Naive thymus-derived CD8-positive, alpha-beta T cell (primary cell): Measurements from ENCODE around the gene MORC4. TPM values are rescaled to one million over a fixed set of nuclear protein-coding genes. Genes with fewer than 3 reads are reported as not detected.

Experiments
- ATAC-seq, 2 donors: fragments of 150-1000 bp; cut with Tn5 transposase in 1 of 2; sonication (Bioruptor Pico), chemical (Tn5 transposase) in 1 of 2; 1 replicate in 1 of 2; 2 replicates in 1 of 2; pipeline ENCODE4 v1.10.0; 2021; ENCODE audit warnings: mild to moderate bottlenecking in 2 of 2, moderate library complexity in 2 of 2
- POLR2A ChIA-PET: fragments of 350-600 bp; sonication (Branson Sonifier 250); formaldehyde crosslinking; loops from one replicate; lab custom pipeline; 2021; ENCODE audit warnings: antibody characterized with exemption; lab: Charles Lee
- DNase-seq, 10 donors: peaks; one replicate each; pipeline versions ENCODE4 v3.0.0 to v3.0.0-alpha.2; 2020 to 2022
- H3K27ac Mint-ChIP-seq, 10 donors: one replicate each; pipeline ENCODE4 v1.8.0; 2020 to 2022; ENCODE audit warnings: mild to moderate bottlenecking in 10 of 10, mixed read lengths in 10 of 10, moderate library complexity in 4 of 10, inconsistent platforms in 1 of 10
- H3K27me3 Mint-ChIP-seq, 5 donors: one replicate each; pipeline ENCODE4 v1.8.0; 2021 to 2022; ENCODE audit warnings: mixed read lengths in 5 of 5
- H3K36me3 Mint-ChIP-seq, 3 donors: one replicate each; pipeline ENCODE4 v1.8.0; 2020 to 2022; ENCODE audit warnings: mixed read lengths in 3 of 3, mild to moderate bottlenecking in 2 of 3, inconsistent platforms in 1 of 3
- H3K4me1 Mint-ChIP-seq, 4 donors: one replicate each; pipeline ENCODE4 v1.8.0; 2021 to 2022; ENCODE audit warnings: mixed read lengths in 4 of 4
- H3K4me3 Mint-ChIP-seq, 10 donors: one replicate each; pipeline ENCODE4 v1.8.0; 2020 to 2022; ENCODE audit warnings: mild to moderate bottlenecking in 10 of 10, mixed read lengths in 10 of 10, moderate library complexity in 6 of 10, inconsistent platforms in 1 of 10
- H3K9me3 Mint-ChIP-seq, 9 donors: one replicate each; pipeline ENCODE4 v1.8.0; 2020 to 2022; ENCODE audit warnings: mixed read lengths in 9 of 9, mild to moderate bottlenecking in 3 of 9, inconsistent platforms in 1 of 9, moderate library complexity in 1 of 9
- polyA plus RNA-seq, 3 donors: library from polyadenylated mRNA; unstranded; fragments of 300-500 nt; fragmentation: Illumina TruSeq; gene quantifications; one replicate each; pipeline ENCODE4 v1.2.3, GENCODE V29; 2021
- total RNA-seq, 8 experiments: library from RNA in 2 of 8; stranded (reverse) in 2 of 8; gene quantifications; one replicate each; pipeline ENCODE4 v1.2.3 and lab custom pipeline; 2021 to 2026

Gene MORC4
- 10 to 100 TPM in 1 of 2 experiments, 1 to 10 TPM in 1; 9.5 to 10.6 TPM for total RNA-seq
- 1 to 10 TPM; 2.6 to 4.2 (median 2.6) TPM for polyA plus RNA-seq
- total RNA-seq (lab: John Stamatoyannopoulos, UW), result 12.8 to 23.6 (median 15.9) reads per million in 6 experiments

DNA sequence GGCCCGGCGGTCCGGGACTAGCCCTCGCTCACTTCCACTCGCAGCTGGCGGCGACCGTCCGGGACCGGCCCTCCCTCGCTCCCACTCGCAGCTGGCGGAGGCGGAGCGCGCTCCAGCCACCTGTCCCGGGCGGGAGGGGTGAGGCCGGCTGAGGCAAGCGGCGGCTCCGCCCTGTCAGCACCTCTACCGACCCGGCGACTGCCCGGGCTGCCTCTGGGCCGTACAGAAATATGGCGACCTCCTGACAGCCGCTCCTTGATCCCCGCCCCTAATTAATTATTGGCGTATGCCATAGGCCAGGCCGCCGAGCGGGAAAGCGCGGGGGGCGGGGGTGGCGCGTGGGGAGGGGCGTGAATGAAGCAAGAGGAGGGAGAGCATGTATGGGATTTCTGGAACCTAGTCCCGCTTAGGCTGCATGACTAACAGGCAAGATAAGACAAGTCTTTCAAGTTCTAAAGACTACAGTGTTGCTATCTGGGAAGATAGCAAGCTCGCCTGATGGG lies at the start of gene MORC4:
TSS of gene MORC4 (minus strand) at position 200 of the 503 bp plus-strand sequence. CDS start 243 bp downstream, outside the sequence.
- H3K9me3 Mint-ChIP-seq, result no peaks in the 10 kb centered on the region

DNA sequence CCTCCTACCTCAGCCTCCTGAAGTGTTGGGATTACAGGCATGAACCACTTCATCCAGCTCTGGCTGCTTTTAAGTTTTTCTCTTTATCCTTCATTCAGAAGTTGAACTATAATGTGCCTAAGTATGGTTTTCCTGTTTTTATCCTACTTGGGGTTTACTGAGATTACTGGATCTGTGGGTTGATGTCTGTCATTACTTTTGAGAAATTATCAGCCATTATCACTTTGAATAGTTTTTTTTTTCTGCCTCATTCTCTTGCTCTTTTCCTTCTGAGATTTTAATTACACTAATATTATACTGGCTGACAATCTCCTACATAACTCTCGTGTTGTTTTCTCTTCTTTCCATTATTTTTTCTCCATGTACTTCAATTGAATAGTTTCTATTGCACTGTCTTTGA lies 47.6 kb upstream of the MORC4 start:
- no peaks in the 10 kb centered on the region for H3K36me3 Mint-ChIP-seq
- no peak overlapping the region for H3K27ac Mint-ChIP-seq
- no peak for ATAC-seq
- no peak overlapping the region for H3K4me3 Mint-ChIP-seq
- POLR2A ChIA-PET, result no interaction called here
- DNase-seq, result no peak
- no peaks in the 10 kb centered on the region for H3K4me1 Mint-ChIP-seq
- H3K9me3 Mint-ChIP-seq, result peaks cover 0 to 7% (median 0%) of the 10 kb centered on the region in 9 donors
- H3K27me3 Mint-ChIP-seq, result peaks cover 3 to 10% (median 4%) of the 10 kb centered on the region in 5 donors

More for the DNA sequence above, at the start of gene MORC4:
- Mint-ChIP-seq H3K4me3 (peak within 1 kb of the TSS; percentile 72 to 94 (median 88)), H3K27ac (peak within 1 kb of the TSS; percentile 44 to 89 (median 80)), H3K36me3 (no peaks in the 10 kb centered on the region), H3K27me3 (peaks cover 0 to 2% (median 0%) of the 10 kb centered on the region in 5 donors), H3K4me1 (peaks cover 7 to 13% (median 8%) of the 10 kb centered on the region in 4 donors)
- DNase-seq (peak; percentile 9 to 76 (median 34)), ATAC-seq (peak; percentile 70 to 85)
- POLR2A ChIA-PET, result interaction anchor here (1.8 kb wide), 1 partner anchor 629 kb away, joined by 6 read pairs; the partner anchor contains the start of gene PRPS1

DNA sequence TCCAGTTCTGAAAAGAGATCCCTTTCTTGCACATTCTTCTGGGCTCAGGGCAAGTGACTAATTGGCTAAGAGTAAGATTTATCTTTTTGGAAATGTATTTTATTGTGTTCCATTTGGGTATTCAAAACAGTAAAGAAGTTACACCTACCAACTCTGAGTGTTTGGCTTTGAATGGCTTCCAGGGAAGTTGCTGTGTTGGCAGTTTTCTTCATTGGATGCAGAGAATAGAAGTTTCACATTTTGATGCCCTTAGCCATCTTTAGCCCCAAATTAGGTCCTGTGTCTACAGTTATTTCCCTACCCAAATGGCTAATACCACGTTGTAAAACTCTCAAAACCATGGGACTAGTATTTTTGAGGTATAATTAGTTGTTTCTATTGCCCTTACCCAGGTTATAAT lies 29.7 kb upstream of the MORC4 start:
- Mint-ChIP-seq H3K27me3 (peaks cover 2 to 9% (median 4%) of the 10 kb centered on the region in 5 donors), H3K27ac (no peak overlapping the region), H3K9me3 (peaks cover 0 to under 1% (median 0%) of the 10 kb centered on the region in 9 donors), H3K4me1 (no peaks in the 10 kb centered on the region), H3K4me3 (no peak overlapping the region), H3K36me3 (peaks cover 0 to 1% (median 0%) of the 10 kb centered on the region in 3 donors)
- ATAC-seq (no peak), DNase-seq (no peak)
- POLR2A ChIA-PET, result no interaction called here

DNA sequence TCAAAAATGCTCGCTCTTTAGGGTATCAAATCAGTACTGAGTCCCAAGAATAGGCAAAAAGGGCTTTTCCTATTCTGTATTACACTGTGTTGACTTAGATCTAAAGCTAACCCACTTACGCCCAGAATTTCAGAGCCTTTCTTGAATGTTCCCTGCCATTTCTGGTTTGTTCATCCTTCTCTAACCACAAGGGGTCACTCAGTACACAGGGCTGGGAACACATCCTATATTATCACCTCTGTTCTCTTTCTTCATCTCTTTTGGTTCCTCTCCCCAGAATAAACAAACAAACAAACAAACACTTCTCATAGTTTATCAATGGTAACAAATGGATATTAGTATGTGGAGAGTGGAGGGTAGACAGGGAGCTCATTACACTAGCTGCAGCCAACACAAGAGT lies 25.5 kb upstream of the MORC4 start:
- no peaks in the 10 kb centered on the region for H3K36me3 Mint-ChIP-seq
- no peak overlapping the region for H3K27ac Mint-ChIP-seq
- H3K9me3 Mint-ChIP-seq, result no peaks in the 10 kb centered on the region
- ATAC-seq, result no peak
- H3K4me1 Mint-ChIP-seq, result no peaks in the 10 kb centered on the region
- peaks cover 0 to 5% (median 2%) of the 10 kb centered on the region in 5 donors for H3K27me3 Mint-ChIP-seq
- H3K4me3 Mint-ChIP-seq, result no peak overlapping the region
- peak in 3 of 10 donors; percentile 1 to 4 (median 4) for DNase-seq
- POLR2A ChIA-PET, result no interaction called here

DNA sequence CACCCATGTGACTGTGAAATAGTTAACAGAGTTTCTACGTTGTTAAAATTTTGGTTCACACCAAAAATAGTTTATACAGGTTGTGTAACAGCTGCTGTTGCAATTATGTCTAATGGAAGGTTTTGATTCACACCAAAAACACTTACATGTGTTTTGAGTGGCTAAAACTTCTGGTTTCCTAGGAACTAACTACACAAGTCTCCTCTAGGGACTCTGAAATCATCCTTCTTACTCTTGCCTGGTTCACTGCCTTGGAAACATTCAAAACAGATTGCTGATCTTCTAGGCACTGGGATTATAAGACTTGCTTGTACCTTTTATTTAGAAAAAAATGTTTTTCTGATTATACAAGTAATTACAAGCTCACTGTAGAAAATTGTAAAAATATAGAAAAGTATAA lies 14.9 kb upstream of the MORC4 start:
- Mint-ChIP-seq H3K36me3 (no peaks in the 10 kb centered on the region), H3K9me3 (no peaks in the 10 kb centered on the region), H3K4me1 (no peaks in the 10 kb centered on the region), H3K27me3 (no peaks in the 10 kb centered on the region), H3K4me3 (no peak overlapping the region), H3K27ac (no peak overlapping the region)
- no peak for DNase-seq
- POLR2A ChIA-PET, result no interaction called here
- no peak for ATAC-seq

DNA sequence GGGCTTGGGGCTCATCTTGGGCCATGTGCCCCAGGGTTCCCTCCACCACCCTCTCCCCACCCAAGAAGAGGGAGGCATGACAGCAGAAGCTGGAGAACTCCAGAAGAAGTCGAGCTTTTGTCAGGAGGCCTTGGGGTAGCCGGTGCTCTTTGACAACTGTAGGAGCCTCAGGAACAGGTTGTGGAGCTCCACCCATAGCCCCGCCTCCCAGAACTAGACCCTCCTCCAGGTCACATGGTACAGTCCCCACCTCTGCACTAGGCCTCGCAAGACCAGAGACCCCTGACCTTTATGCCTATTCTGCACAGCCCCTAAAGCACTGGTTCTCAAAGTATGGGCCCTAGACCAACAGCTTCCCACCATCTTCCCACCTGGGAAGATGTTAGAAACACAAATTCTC lies 8.0 kb upstream of the MORC4 start:
- no peak for ATAC-seq
- Mint-ChIP-seq H3K27me3 (peaks cover 0 to 2% (median 0%) of the 10 kb centered on the region in 5 donors), H3K9me3 (no peaks in the 10 kb centered on the region), H3K27ac (no peak overlapping the region), H3K4me3 (no peak overlapping the region), H3K4me1 (no peaks in the 10 kb centered on the region), H3K36me3 (no peaks in the 10 kb centered on the region)
- DNase-seq, result no peak
- POLR2A ChIA-PET, result no interaction called here

DNA sequence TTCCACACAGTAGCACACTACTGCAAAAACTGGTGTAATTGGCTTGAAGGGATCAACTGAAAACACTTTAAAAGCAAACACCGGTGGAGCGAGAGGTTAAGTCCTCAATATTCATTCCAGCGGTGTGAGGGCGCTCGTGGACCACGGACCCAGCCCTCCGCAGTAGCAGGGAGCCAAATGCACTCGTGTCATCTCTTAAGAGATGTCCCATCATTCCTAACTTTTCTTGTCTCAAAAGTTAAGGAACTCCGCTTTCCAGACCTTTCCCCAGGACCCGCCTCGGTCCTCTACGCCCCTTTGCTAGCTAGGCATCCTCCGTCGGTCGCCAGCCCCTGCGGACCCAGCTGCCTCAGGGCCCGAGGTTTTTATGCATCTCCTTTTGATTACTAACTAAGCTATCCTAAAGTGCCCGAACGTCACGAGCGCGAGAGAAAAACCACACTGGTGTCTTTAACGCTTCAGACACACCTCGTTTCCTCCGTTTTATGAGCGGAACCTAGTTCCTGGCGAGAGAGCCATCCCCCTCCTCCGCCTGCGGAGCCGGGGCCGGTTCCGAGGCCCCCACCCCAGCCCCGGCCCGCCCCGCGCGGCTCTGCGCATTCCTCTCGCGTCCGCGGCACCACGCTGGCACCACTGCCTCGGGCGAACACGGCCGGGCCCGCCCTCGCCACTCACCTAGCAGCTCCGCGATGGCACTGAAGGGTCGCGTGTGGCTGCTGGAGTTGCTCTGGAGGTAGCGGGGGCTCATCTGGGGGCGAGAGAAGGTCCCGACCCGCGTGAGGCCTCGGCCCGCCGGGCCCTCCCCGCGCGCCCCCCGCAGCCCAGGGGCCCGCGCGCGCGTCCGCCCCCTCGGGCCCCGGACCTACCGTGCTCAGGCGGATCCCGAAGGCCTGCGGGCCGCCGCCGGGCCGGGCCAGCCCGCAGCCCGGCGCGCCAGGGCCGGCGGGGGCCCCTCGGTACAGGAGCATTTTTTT lies 723 bp downstream of the MORC4 start:
- POLR2A ChIA-PET, result interaction anchor here (0.8 to 1.8 kb wide), 3 partner anchors 629 to 783 kb away, joined by 3 to 6 read pairs (median 3); partner anchors contain the start of genes NCBP2L and PRPS1
- Mint-ChIP-seq H3K27ac (peak overlapping the region; percentile 44 to 89 (median 80)), H3K9me3 (no peaks in the 10 kb centered on the region), H3K4me1 (peaks cover 7 to 13% (median 8%) of the 10 kb centered on the region in 4 donors), H3K4me3 (peak overlapping the region; percentile 72 to 94 (median 88)), H3K36me3 (no peaks in the 10 kb centered on the region), H3K27me3 (peaks cover 0 to 2% (median 0%) of the 10 kb centered on the region in 5 donors)
- ATAC-seq (peak; percentile 66 to 76), DNase-seq (peak; percentile 5 to 69 (median 38))

DNA sequence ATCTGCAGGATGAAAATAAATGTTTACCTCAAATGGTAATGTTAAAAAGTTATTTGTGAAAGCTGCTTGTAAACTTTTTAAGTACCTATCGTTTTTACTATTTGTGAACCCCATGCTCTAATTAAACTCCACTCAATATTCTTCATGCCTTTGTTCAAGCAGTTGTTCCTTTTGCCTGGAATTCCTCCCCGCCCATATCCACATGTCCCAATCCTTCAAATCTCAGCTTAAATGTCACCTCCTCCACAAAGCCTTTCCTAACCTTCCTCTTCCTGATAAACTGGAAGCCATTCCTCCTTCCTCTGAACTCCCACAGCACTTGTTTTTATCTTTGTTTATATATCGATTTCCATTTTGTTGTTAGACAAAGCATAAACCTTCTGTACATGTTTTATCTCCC lies 2.4 kb downstream of the MORC4 start:
- ATAC-seq (no peak), DNase-seq (no peak)
- Mint-ChIP-seq H3K4me3 (no peak overlapping the region), H3K4me1 (peaks cover 7 to 13% (median 8%) of the 10 kb centered on the region in 4 donors), H3K27ac (peak overlapping the region in 1 of 10 donors; percentile 74), H3K36me3 (peaks cover 0 to 3% (median 2%) of the 10 kb centered on the region in 3 donors), H3K27me3 (no peaks in the 10 kb centered on the region), H3K9me3 (no peaks in the 10 kb centered on the region)
- POLR2A ChIA-PET, result no interaction called here

DNA sequence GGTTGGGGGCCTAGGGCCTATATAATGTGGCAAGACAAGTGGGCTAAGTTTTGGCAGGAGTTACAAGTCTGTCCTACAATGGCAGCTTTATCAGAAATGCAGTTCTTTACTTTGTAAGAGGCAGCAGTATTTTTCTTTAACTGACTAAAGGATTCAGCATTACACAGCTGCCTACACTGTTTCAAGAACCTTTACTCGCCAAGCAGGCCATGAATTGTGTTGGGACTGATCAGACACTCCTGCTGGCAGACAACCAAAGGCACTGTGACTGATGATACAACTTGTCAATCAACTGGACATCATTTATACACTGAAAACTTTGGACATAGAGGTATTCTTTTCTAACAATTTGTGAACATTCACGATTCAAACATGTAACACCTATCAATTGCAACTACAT lies 4.3 kb downstream of the MORC4 start:
- H3K9me3 Mint-ChIP-seq, result no peaks in the 10 kb centered on the region
- peaks cover 7 to 13% (median 8%) of the 10 kb centered on the region in 4 donors for H3K4me1 Mint-ChIP-seq
- no peak overlapping the region for H3K27ac Mint-ChIP-seq
- POLR2A ChIA-PET, result interaction anchor here (0.7 kb wide), 1 partner anchor 584 kb away, joined by 3 read pairs; no protein-coding TSS in a partner anchor
- H3K36me3 Mint-ChIP-seq, result peaks cover 3 to 11% (median 6%) of the 10 kb centered on the region in 3 donors
- H3K4me3 Mint-ChIP-seq, result no peak overlapping the region
- DNase-seq (no peak), ATAC-seq (no peak)
- H3K27me3 Mint-ChIP-seq, result no peaks in the 10 kb centered on the region

DNA sequence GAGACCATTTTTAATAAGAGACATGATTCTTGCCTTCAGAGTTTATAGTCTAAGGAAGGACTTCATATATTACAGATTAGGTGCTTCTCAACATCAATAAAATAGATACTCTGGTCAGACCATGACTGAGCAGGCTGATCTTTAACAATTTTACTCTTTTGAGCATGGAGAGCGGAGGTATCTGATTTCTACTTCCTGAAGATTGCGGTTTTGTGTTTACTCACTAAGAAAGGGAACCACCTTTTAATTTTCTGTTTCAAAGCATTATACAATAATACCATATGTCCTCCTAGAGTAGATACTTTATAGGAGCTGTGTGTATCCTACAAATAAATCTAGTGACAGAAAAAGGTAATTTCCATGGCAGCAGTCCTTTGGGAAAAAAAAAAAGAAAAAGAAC lies 12.5 kb downstream of the MORC4 start:
- Mint-ChIP-seq H3K4me1 (peaks cover 0 to 16% (median 7%) of the 10 kb centered on the region in 4 donors), H3K36me3 (peaks cover 3 to 8% (median 4%) of the 10 kb centered on the region in 3 donors), H3K27me3 (no peaks in the 10 kb centered on the region), H3K4me3 (peak overlapping the region in 4 of 10 donors; percentile 14 to 47 (median 35)), H3K27ac (peak overlapping the region in 1 of 10 donors; percentile 63), H3K9me3 (no peaks in the 10 kb centered on the region)
- POLR2A ChIA-PET, result no interaction called here
- no peak for DNase-seq
- ATAC-seq, result peak; percentile 36 to 41

DNA sequence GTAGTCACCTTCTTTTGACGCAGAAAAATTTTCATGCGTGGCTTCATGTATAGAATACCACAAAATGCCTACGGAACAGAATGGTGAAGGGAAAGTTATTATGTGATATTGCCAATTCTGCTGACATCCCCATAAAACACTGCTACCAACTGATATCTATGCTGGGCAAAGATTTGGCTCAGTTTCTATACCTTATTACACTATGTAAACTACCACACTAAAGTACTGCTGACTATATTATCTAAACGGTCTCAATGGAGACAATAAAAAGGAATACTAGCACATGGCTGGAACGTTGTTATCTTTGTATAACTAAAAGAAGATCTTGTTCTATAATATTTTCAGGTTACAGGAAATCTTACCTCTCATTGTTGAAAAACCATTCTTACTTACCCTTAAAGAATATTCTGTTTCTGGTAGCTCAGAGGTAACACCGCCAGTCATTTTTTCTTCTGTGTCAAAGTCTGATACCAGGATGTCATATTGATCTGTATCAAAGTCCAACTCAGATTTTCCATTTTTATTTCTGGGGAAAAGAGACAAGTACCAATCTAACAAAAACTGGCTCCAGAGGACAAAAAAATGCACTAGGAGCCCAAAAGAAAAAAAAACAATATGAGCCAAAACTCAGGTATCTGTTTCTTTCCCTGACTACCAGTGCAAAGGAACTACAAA lies 18.9 kb downstream of the MORC4 start:
- no peak overlapping the region for H3K4me3 Mint-ChIP-seq
- POLR2A ChIA-PET, result no interaction called here
- H3K36me3 Mint-ChIP-seq, result peaks cover 0 to 25% (median 0%) of the 10 kb centered on the region in 3 donors
- ATAC-seq (no peak), DNase-seq (no peak)
- H3K4me1 Mint-ChIP-seq, result no peaks in the 10 kb centered on the region
- no peak overlapping the region for H3K27ac Mint-ChIP-seq
- no peaks in the 10 kb centered on the region for H3K9me3 Mint-ChIP-seq
- no peaks in the 10 kb centered on the region for H3K27me3 Mint-ChIP-seq

DNA sequence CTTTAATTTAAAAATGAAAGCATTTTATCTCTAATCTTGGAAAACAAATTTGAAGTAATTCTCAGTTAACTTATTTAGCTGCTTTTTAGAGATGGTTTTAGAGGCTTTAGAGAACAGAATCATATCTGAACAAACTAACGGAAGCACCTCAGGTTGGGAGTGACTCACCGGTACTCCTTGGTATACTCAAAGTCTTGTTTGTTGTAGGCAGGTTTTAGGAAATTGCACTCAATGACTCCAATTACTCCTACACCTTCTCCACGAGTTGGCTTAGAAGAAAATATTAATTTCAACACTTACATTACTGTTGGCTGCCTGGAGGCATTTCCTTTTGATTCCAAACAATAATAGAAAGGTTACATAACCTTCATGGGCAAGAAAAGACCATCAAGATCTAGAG lies 23.6 kb downstream of the MORC4 start:
- Mint-ChIP-seq H3K4me1 (no peaks in the 10 kb centered on the region), H3K27me3 (no peaks in the 10 kb centered on the region), H3K27ac (no peak overlapping the region), H3K9me3 (no peaks in the 10 kb centered on the region), H3K36me3 (peaks cover 0 to 39% (median 6%) of the 10 kb centered on the region in 3 donors), H3K4me3 (no peak overlapping the region)
- POLR2A ChIA-PET, result no interaction called here
- ATAC-seq (no peak), DNase-seq (no peak)
